22Rv1 (cell line): ENCODE measurements around the gene CDK6.

ENCODE experiments used
- H3K27ac ChIP-seq: fragments of 450-650 bp; 2 replicates; pipeline ENCODE4 v1.5.1; 2017
- CTCF ChIP-seq: fragments of 450-650 bp; IDR thresholded peaks from 2 replicates; pipeline ENCODE4 v1.5.1; 2017; ENCODE audit warnings: mild to moderate bottlenecking
- ZFX ChIP-seq: fragments of 450-650 bp; IDR thresholded peaks from 2 replicates; pipeline ENCODE4 v1.6.1; 2017; ENCODE audit warnings: antibody characterized with exemption, borderline replicate concordance

Gene CDK6

GRCh38 chr7:92563345-92563744 lies 273.0 kb downstream of the CDK6 start:
- no peak for TF ChIP-seq CTCF
- no peak for TF ChIP-seq ZFX
- no peak overlapping the region for H3K27ac ChIP-seq

GRCh38 chr7:92560602-92561001 lies 275.8 kb downstream of the CDK6 start:
- H3K27ac ChIP-seq, result no peak overlapping the region
- TF ChIP-seq CTCF, result no peak
- TF ChIP-seq ZFX, result no peak

GRCh38 chr7:92557808-92558362 lies 278.5 kb downstream of the CDK6 start:
- no peak for TF ChIP-seq ZFX

DNA sequence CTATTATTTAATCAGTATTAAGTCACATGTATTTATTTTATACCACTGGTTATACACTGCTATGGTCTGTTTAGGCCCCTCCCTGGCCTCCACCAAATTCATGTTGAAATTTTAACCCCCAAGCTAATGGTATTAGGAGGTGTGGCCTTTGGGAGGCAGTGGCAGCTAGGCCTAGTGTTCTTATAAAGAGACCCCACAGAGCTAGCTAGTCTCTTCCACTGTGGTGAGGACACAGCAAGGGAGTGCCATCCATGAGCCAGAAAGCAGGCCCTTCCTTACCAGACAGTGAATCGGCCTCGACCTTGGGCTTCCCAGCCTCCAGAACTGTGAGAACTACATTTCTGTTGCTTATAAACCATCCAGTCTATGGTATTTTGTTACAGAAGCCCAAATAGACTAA lies 279.1 kb downstream of the CDK6 start:
- H3K27ac ChIP-seq, result no peak overlapping the region; the same call in 1 of the 2 replicates
- no peak for TF ChIP-seq CTCF
- no peak for TF ChIP-seq ZFX

More at GRCh38 chr7:92557808-92558362, 278.5 kb downstream of the CDK6 start:
- H3K27ac ChIP-seq, result no peak overlapping the region; the same call in 1 of the 2 replicates
